GM10248 (cell line): Measurements from ENCODE around the gene EXOC7.
"Not testable (repeated sequence)": the region's sequence is repeated elsewhere in the genome, so short reads cannot be mapped to it uniquely, and the experiment has no call there.

Experiments used
- CTCF ChIA-PET: fragments of 300-600 bp; sonication (Branson Sonifier 250); formaldehyde crosslinking; extraction: SDS; loops from one replicate; lab custom pipeline; 2021; ENCODE audit warnings: antibody characterized with exemption; lab: Yijun Ruan, JAX
- POLR2A ChIA-PET: fragments of 350-650 bp; sonication (Branson Sonifier 250); formaldehyde crosslinking; extraction: SDS; loops from one replicate; lab custom pipeline; 2020; ENCODE audit warnings: antibody characterized with exemption; lab: Yijun Ruan, JAX
- DNase-seq: peaks from one replicate; pipeline ENCODE4 v3.0.0; 2012; ENCODE audit errors: extremely low spot score
- TF ChIP-seq, protein P1 (sequence below): IDR thresholded peaks from 2 replicates; pipeline ENCODE4 v1.5.1; 2012; ENCODE audit warnings: mild to moderate bottlenecking, low read depth; ENCODE audit errors: extremely low read depth, missing control alignments, control extremely low read depth

EXOC7 gene

DNA sequence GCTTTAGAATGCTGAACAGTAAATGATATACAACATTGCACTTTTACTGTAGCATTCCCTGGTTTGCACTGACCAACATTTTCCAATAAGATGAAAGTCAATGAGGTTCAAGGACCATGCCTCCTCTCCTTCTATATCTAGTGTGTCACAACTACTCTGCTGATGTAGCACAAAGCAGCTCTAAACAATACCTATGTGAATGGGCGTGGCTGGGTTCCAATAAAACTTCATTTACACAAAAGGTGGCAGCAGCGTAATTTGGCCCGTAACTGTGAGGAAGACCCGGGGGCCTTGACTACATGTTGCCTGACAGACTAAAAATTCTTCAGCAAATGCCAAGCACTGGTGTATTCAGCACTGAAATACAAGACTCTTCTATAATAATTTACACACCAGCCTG is 37.8 kb downstream of the EXOC7 start:
- TF ChIP-seq, protein P1, sequence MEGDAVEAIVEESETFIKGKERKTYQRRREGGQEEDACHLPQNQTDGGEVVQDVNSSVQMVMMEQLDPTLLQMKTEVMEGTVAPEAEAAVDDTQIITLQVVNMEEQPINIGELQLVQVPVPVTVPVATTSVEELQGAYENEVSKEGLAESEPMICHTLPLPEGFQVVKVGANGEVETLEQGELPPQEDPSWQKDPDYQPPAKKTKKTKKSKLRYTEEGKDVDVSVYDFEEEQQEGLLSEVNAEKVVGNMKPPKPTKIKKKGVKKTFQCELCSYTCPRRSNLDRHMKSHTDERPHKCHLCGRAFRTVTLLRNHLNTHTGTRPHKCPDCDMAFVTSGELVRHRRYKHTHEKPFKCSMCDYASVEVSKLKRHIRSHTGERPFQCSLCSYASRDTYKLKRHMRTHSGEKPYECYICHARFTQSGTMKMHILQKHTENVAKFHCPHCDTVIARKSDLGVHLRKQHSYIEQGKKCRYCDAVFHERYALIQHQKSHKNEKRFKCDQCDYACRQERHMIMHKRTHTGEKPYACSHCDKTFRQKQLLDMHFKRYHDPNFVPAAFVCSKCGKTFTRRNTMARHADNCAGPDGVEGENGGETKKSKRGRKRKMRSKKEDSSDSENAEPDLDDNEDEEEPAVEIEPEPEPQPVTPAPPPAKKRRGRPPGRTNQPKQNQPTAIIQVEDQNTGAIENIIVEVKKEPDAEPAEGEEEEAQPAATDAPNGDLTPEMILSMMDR: no peak
- DNase-seq: no peak
- CTCF ChIA-PET: interaction anchor here (1.2 to 2.9 kb wide), 5 partner anchors 14 to 332 kb away, joined by 3 to 10 read pairs (median 5); no protein-coding TSS in a partner anchor
- POLR2A ChIA-PET: no interaction called here

DNA sequence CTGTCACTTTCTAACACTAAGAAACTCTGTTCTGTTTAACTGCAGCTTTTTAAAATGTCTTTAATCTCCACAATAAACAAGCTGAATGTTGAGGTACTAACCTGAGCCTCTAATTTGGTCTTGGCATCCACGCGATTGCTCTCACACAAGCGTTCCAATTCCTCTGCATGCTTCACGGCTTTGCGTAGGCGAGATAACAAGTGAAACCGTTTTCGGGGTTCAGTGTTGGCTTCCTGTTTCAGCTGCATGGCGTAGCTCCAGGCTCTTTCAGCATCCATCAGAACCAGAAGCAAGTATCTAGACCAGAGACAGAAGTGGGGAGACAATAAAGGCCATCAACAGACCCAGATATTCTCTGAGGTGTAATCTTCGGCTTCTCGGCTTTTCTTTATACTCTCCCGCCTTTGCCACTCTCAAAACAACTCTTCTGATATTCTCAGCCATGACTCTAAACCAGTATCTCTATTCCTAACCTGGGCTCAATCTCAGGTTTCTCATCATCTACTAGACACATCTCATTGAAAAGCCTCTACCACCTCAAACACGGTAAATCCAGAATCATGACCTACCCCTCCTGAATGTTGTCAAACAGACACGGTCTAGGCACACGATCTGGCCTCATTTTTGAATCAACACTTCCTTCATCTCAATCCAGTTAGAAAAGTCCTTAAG is 39.6 kb downstream of the EXOC7 start:
- CTCF ChIA-PET: interaction anchor here (0.8 to 3.7 kb wide), 11 partner anchors 11 to 493 kb away, joined by 3 to 20 read pairs (median 3); partner anchors contain the start of genes FBF1, GALR2 and SPHK1
- POLR2A ChIA-PET: interaction anchor here (0.7 kb wide), 2 partner anchors 183 to 448 kb away, joined by 4 read pairs; no protein-coding TSS in a partner anchor
- DNase-seq: no peak
- TF ChIP-seq, protein P1: no peak

DNA sequence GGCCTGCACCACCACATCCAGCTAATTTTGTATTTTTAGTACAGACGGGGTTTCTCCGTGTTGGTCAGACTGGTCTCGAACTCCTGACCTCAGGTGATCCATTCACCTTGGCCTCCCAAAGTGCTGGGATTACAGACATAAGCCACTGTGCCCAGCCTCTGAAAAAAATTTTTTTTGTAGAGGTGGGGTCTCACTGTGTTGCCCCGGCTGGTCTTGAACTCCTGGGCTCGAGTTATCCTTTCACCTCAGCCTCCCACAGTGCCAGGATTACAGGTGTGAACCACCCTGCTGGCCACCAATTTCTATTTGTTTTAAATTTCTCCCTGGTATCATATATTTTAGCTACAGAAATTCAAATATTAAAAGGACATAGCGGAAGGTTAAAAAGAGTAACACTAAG is 45.3 kb downstream of the EXOC7 start:
- POLR2A ChIA-PET, DNase-seq: not testable (repeated sequence)
- CTCF ChIA-PET: interaction anchor here (1.0 to 1.6 kb wide), 5 partner anchors 12 to 221 kb away, joined by 3 to 5 read pairs (median 4); no protein-coding TSS in a partner anchor

DNA sequence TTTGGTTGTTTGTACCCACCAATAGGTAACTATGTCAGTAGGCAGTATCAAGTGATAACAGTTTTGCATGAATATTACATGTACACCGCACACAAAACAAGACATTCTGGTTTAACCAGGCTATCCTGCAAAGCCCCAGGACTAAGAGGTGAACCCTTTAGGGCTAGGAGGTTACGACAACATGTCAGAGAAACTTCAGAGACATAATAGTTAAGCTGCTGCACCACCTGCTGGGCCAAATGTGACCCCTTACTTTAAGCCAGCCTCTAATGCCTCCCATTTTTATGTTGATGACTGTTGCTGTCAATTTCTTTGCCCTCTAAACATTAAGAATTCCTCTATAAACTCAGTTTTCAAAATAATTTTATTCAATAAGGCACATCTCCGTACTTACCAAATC is 46.7 kb downstream of the EXOC7 start:
- POLR2A ChIA-PET: no interaction called here
- CTCF ChIA-PET: interaction anchor here (1.1 to 1.6 kb wide), 3 partner anchors 15 to 42 kb away, joined by 3 to 5 read pairs (median 4); no protein-coding TSS in a partner anchor
- DNase-seq: no peak
- TF ChIP-seq, protein P1: no peak

DNA sequence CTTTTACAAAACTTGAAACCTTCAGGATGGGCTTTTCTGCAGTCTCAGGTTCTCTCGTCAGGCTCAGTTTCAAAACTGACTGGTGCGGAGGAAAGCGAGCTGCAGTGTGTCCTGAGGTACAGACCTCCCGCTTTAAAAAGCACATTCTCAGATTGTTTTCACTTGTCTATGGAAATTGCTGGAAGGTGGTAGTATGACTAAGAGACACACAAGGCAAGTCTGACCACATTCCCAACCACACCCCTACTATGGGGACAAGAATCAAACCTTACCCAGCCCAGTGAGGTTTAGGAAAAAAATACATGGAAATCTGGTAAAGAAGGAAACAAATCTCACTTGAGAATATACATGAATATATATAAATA is 49.5 kb downstream of the EXOC7 start:
- POLR2A ChIA-PET: no interaction called here
- CTCF ChIA-PET: no interaction called here
- no peak for DNase-seq

DNA sequence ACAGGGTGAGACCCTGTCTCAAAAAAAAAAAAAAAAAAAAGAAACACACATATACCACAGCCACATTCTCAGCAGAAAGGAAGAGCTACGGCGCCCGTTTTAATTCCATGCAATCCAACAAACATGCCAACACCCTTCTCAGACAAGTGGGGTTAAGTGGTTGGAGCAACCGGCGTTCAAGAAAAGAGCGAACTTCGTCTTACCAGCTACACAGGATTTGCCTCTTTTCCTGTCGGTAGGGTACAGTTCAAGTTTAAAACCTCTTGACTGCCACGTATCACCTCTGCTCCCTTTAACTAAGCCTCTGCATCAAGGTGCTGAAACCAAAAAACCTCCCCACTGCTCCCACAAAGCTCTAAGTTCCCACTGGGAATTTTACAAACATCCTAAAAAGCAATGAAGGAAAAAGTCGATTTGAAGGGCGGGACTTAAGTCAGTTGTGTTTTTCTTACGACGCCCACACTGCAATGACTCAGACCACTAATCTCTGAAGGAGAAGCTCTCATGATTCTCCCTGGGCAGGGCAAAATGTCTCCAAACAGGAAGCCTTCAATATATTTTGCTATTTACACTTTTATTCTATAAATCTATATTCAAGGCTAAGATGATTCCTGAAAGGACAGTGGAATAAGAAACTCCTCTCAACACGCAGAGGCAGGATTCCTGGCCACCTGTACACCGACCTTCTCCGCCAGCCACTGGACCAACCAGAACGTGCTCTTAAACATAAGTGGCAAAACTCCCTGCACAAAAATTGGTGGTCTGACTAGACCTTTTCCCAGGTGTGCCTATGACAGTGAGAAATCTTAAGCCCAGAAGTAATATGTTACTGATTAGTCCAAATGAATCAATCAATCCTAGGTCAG is 50.1 kb downstream of the EXOC7 start:
- no peak for DNase-seq
- ChIA-PET POLR2A (no interaction called here), CTCF (interaction anchor here (0.8 kb wide), 1 partner anchor 344 kb away, joined by 3 read pairs; no protein-coding TSS in a partner anchor)
- TF ChIP-seq, protein P1: no peak

More for the DNA sequence above, 49.5 kb downstream of the EXOC7 start:
- TF ChIP-seq, protein P1: no peak
